Measurements from ENCODE around the gene FDX2. TPM values are rescaled to one million over a fixed set of nuclear protein-coding genes. Genes with fewer than 3 reads are reported as not detected.

Gene FDX2
- total RNA-seq, result 25.0 TPM

- Histone ChIP-seq H3K27ac (peak within 1 kb of the TSS; percentile 72), H3K9me3 (no peaks in the 10 kb centered on the region), H3K4me1 (peaks cover 16% of the 10 kb centered on the region), H3K4me3 (peak within 1 kb of the TSS; percentile 76 to 81), H3K36me3 (peaks cover 0 to 27% of the 10 kb centered on the region in 2 donors), H3K27me3 (no peaks in the 10 kb centered on the region)
- no peak for DNase-seq (ENCODE audit: extremely low spot score in 2 of 2)
- intact Hi-C loops (cut with DNase I), result no loop called here
- TF ChIP-seq POLR2A (IDR thresholded peaks at IDR 0.05), result no peak
- peak; percentile 45 to 87 for TF ChIP-seq POLR2AphosphoS5 (IDR thresholded peaks at IDR 0.05; ENCODE audit: insufficient read depth in 1 of 2, low read depth in 1 of 2)
- no peak for TF ChIP-seq CTCF (IDR thresholded peaks at IDR 0.05)
Observed at GRCh38 chr19:10315335-10316214, at the start of gene FDX2. Gene FDX2 (minus strand): TSS chr19:10316015. CDS start chr19:10315996, 19 bp downstream.

GRCh38 chr19:10365518-10365917 is 49.7 kb upstream of the FDX2 start:
- H3K27me3 ChIP-seq, result no peaks in the 10 kb centered on the region
- H3K4me3 ChIP-seq, result no peak overlapping the region
- no peak for DNase-seq (ENCODE audit: extremely low spot score in 2 of 2)
- intact Hi-C loops (cut with DNase I), result no loop called here
- no peaks in the 10 kb centered on the region for H3K9me3 ChIP-seq
- peaks cover 0 to 86% of the 10 kb centered on the region in 2 donors for H3K36me3 ChIP-seq
- H3K27ac ChIP-seq, result no peak overlapping the region
- H3K4me1 ChIP-seq, result no peaks in the 10 kb centered on the region
- TF ChIP-seq POLR2AphosphoS5 (IDR thresholded peaks at IDR 0.05; ENCODE audit: insufficient read depth in 1 of 2, low read depth in 1 of 2), result no peak
- TF ChIP-seq CTCF (IDR thresholded peaks at IDR 0.05), result no peak
- no peak for TF ChIP-seq POLR2A (IDR thresholded peaks at IDR 0.05)

GRCh38 chr19:10364644-10365043 is 48.8 kb upstream of the FDX2 start:
- Histone ChIP-seq H3K4me1 (no peaks in the 10 kb centered on the region), H3K27me3 (no peaks in the 10 kb centered on the region), H3K4me3 (no peak overlapping the region), H3K36me3 (peaks cover 0 to 82% of the 10 kb centered on the region in 2 donors), H3K9me3 (no peaks in the 10 kb centered on the region), H3K27ac (no peak overlapping the region)
- no peak for TF ChIP-seq CTCF (IDR thresholded peaks at IDR 0.05)
- no peak for TF ChIP-seq POLR2A (IDR thresholded peaks at IDR 0.05)
- TF ChIP-seq POLR2AphosphoS5 (IDR thresholded peaks at IDR 0.05; ENCODE audit: insufficient read depth in 1 of 2, low read depth in 1 of 2), result no peak
- DNase-seq (ENCODE audit: extremely low spot score in 2 of 2), result no peak
- intact Hi-C loops (cut with DNase I), result no loop called here

GRCh38 chr19:10363789-10364281 is 48.0 kb upstream of the FDX2 start:
- H3K27me3 ChIP-seq, result no peaks in the 10 kb centered on the region
- intact Hi-C loops (cut with DNase I), result no loop called here
- no peaks in the 10 kb centered on the region for H3K9me3 ChIP-seq
- no peak for DNase-seq (ENCODE audit: extremely low spot score in 2 of 2)
- no peak for TF ChIP-seq POLR2A (IDR thresholded peaks at IDR 0.05)
- H3K4me3 ChIP-seq, result no peak overlapping the region
- no peak overlapping the region for H3K27ac ChIP-seq
- H3K36me3 ChIP-seq, result peaks cover 0 to 83% of the 10 kb centered on the region in 2 donors
- no peaks in the 10 kb centered on the region for H3K4me1 ChIP-seq

- no peak for DNase-seq (ENCODE audit: extremely low spot score in 2 of 2)
- no peaks in the 10 kb centered on the region for H3K27me3 ChIP-seq
- no peaks in the 10 kb centered on the region for H3K4me1 ChIP-seq
- peaks cover 0 to 82% of the 10 kb centered on the region in 2 donors for H3K36me3 ChIP-seq
- no peak overlapping the region for H3K4me3 ChIP-seq
- no peak overlapping the region for H3K27ac ChIP-seq
- TF ChIP-seq POLR2A (IDR thresholded peaks at IDR 0.05) (no peak), POLR2AphosphoS5 (IDR thresholded peaks at IDR 0.05; ENCODE audit: insufficient read depth in 1 of 2, low read depth in 1 of 2) (no peak), CTCF (IDR thresholded peaks at IDR 0.05) (no peak)
- no peaks in the 10 kb centered on the region for H3K9me3 ChIP-seq
- intact Hi-C loops (cut with DNase I), result no loop called here
Observed at GRCh38 chr19:10362259-10362658, 46.4 kb upstream of the FDX2 start.
